Liver (tissue), 9 donors: ENCODE results near the gene PAFAH1B2. TPM values are rescaled to one million over a fixed set of nuclear protein-coding genes. Genes with fewer than 3 reads are reported as not detected.
"Not testable (repeated sequence)": the region's sequence is repeated elsewhere in the genome, so short reads cannot be mapped to it uniquely, and the experiment has no call there.

Experiments
- DNase-seq: peaks from one replicate; pipeline ENCODE4 v3.0.0-alpha.2; 2017; ENCODE audit warnings: low spot score
- H3K27ac ChIP-seq, 2 donors: one replicate each; pipeline ENCODE4 v1.7.0; 2013; ENCODE audit warnings: inconsistent platforms in 2 of 2, low read length in 2 of 2, control low read depth in 1 of 2, low read depth in 1 of 2, mild to moderate bottlenecking in 1 of 2
- H3K27me3 ChIP-seq, 4 donors: one replicate each; pipeline versions ENCODE4 v1.6.1 to v1.7.0; 2013; ENCODE audit warnings: low read length in 3 of 4, inconsistent platforms in 1 of 4, mild to moderate bottlenecking in 1 of 4, moderate library complexity in 1 of 4; ENCODE audit not compliant: control insufficient read depth in 4 of 4, insufficient read depth in 4 of 4
- H3K36me3 ChIP-seq, 4 donors: one replicate each; pipeline versions ENCODE4 v1.6.1 to v1.7.0; 2013; ENCODE audit warnings: low read length in 3 of 4, mild to moderate bottlenecking in 3 of 4, low read depth in 1 of 4, moderate library complexity in 1 of 4; ENCODE audit not compliant: control insufficient read depth in 4 of 4, insufficient read depth in 3 of 4
- H3K4me1 ChIP-seq, 4 donors: one replicate each; pipeline versions ENCODE4 v1.6.1 to v1.7.0; 2013; ENCODE audit warnings: low read length in 3 of 4, mild to moderate bottlenecking in 3 of 4, moderate library complexity in 1 of 4; ENCODE audit not compliant: control insufficient read depth in 4 of 4, insufficient read depth in 4 of 4
- H3K4me3 ChIP-seq, 3 donors: one replicate each; pipeline versions ENCODE4 v1.6.1 to v1.7.0; 2013; ENCODE audit warnings: low read length in 3 of 3, control low read depth in 1 of 3, low read depth in 1 of 3, mild to moderate bottlenecking in 1 of 3
- H3K9ac ChIP-seq, 2 donors: one replicate each; pipeline ENCODE4 v1.7.0; 2013; ENCODE audit warnings: low read length in 2 of 2, mild to moderate bottlenecking in 2 of 2, moderate library complexity in 2 of 2, control low read depth in 1 of 2, low read depth in 1 of 2
- H3K9me3 ChIP-seq, 4 donors: one replicate each; pipeline versions ENCODE4 v1.6.1 to v1.7.0; 2013; ENCODE audit warnings: low read length in 3 of 4; ENCODE audit not compliant: control insufficient read depth in 4 of 4
- CTCF ChIP-seq: fragments of 150-350 bp; IDR thresholded peaks from 2 replicates; pipeline ENCODE4 v1.5.1; 2017; ENCODE audit warnings: improper control_type of control experiment, low read depth, low read length; ENCODE audit not compliant: missing input control
- EGR1 ChIP-seq, 2 donors: IDR thresholded peaks; 2 replicates each; pipeline ENCODE4 v1.6.1; 2016 to 2018; ENCODE audit warnings: antibody characterized with exemption in 2 of 2, low read depth in 2 of 2
- FOXA1 ChIP-seq: IDR thresholded peaks from 2 replicates; pipeline ENCODE4 v1.6.1; 2016; ENCODE audit warnings: antibody characterized with exemption
- FOXA2 ChIP-seq: IDR thresholded peaks from 2 replicates; pipeline ENCODE4 v1.6.1; 2016; ENCODE audit warnings: antibody characterized with exemption
- GABPA ChIP-seq, 2 donors: IDR thresholded peaks in 1 of 2; conservative IDR thresholded peaks in 1 of 2; 2 replicates each; pipeline ENCODE4 v1.6.1; 2016; ENCODE audit warnings: antibody characterized with exemption in 2 of 2, mild to moderate bottlenecking in 1 of 2, moderate library complexity in 1 of 2
- HNF4A ChIP-seq, 2 donors: conservative IDR thresholded peaks; 2 replicates each; pipeline ENCODE4 v1.6.1; 2016; ENCODE audit warnings: antibody characterized with exemption in 2 of 2, mild to moderate bottlenecking in 2 of 2
- HNF4G ChIP-seq: IDR thresholded peaks from 2 replicates; pipeline ENCODE4 v1.6.1; 2016; ENCODE audit warnings: antibody characterized with exemption
- JUND ChIP-seq, 2 donors: IDR thresholded peaks; 2 replicates each; pipeline ENCODE4 v1.6.1; 2016; ENCODE audit warnings: antibody characterized with exemption in 2 of 2
- MAX ChIP-seq: IDR thresholded peaks from 2 replicates; pipeline ENCODE4 v1.6.1; 2016; ENCODE audit warnings: antibody characterized with exemption
- RAD21 ChIP-seq, 2 donors: IDR thresholded peaks; 2 replicates each; pipeline ENCODE4 v1.6.1; 2016; ENCODE audit warnings: antibody characterized with exemption in 2 of 2, mild to moderate bottlenecking in 2 of 2
- REST ChIP-seq: IDR thresholded peaks from 2 replicates; pipeline ENCODE4 v1.6.1; 2016; ENCODE audit warnings: antibody characterized with exemption, mild to moderate bottlenecking
- RXRA ChIP-seq, 2 donors: IDR thresholded peaks; 2 replicates each; pipeline ENCODE4 v1.6.1; 2017 to 2018; ENCODE audit warnings: antibody characterized with exemption in 2 of 2, mild to moderate bottlenecking in 1 of 2
- SP1 ChIP-seq: IDR thresholded peaks from 2 replicates; pipeline ENCODE4 v1.6.1; 2018; ENCODE audit warnings: antibody characterized with exemption, mild to moderate bottlenecking
- YY1 ChIP-seq: IDR thresholded peaks from 2 replicates; pipeline ENCODE4 v1.6.1; 2016; ENCODE audit warnings: antibody characterized with exemption, mild to moderate bottlenecking
- ZBTB33 ChIP-seq: IDR thresholded peaks from 2 replicates; pipeline ENCODE4 v1.6.1; 2016; ENCODE audit warnings: antibody characterized with exemption
- WGBS: extraction: QIAGEN DNeasy Blood & Tissue Kit; methylation state at CpG from one replicate; pipeline ENCODE4 v1.1.7; 2013; 5-methylcytosine and 5-hydroxymethylcytosine counted together
- polyA plus RNA-seq, 2 donors: library from polyadenylated mRNA; stranded (reverse) in 1 of 2; unstranded in 1 of 2; fragments of 200-250 nt in 1 of 2; fragments of >200 nt in 1 of 2; fragmentation: Nextera tagmentation in 1 of 2; extraction: Ambion mirVana in 1 of 2; gene quantifications; one replicate each; pipeline versions ENCODE4 v1.2.1 to v1.2.3, GENCODE V29; 2013 to 2015
- total RNA-seq, 2 donors: library from RNA; depleted of rRNA; stranded (reverse); fragments of >200 nt; gene quantifications; one replicate each; pipeline ENCODE4 v1.2.3, GENCODE V29; 2014
- TF ChIP-seq, protein P1 (sequence below): IDR thresholded peaks from 2 replicates; pipeline ENCODE4 v1.6.1; 2016; ENCODE audit warnings: antibody characterized with exemption
- donor health status: healthy.
- donor health status: healthy.
- donor health status: healthy.
- donor health status: healthy.
- donor health status: healthy.

PAFAH1B2 gene
- total and polyA plus RNA-seq, 4 donors: 12.7 to 39.8 (median 24.9) TPM

- Histone ChIP-seq H3K27me3 (no peaks in the 10 kb centered on the region), H3K9me3 (no peaks in the 10 kb centered on the region), H3K4me3 (no peak overlapping the region), H3K4me1 (peaks cover 0 to 4% (median 0%) of the 10 kb centered on the region in 4 donors), H3K9ac (no peak overlapping the region), H3K36me3 (no peaks in the 10 kb centered on the region), H3K27ac (no peak overlapping the region)
- DNase-seq: no peak
- WGBS: 79% methylated on average over 4 of the region's 4 CpGs
- no peak for TF ChIP-seq FOXA1
- no peak for TF ChIP-seq REST
- no peak for TF ChIP-seq ZBTB33
- no peak for TF ChIP-seq RXRA (IDR thresholded peaks at IDR 0.05)
- no peak for TF ChIP-seq JUND (IDR thresholded peaks at IDR 0.05)
- no peak for TF ChIP-seq CTCF
- peak; percentile 17 for TF ChIP-seq FOXA2
- no peak for TF ChIP-seq HNF4G
- TF ChIP-seq HNF4A (conservative IDR thresholded peaks at IDR 0.05): peak in 1 of 2 donors; percentile 24
- no peak for TF ChIP-seq SP1
- TF ChIP-seq, protein P1, sequence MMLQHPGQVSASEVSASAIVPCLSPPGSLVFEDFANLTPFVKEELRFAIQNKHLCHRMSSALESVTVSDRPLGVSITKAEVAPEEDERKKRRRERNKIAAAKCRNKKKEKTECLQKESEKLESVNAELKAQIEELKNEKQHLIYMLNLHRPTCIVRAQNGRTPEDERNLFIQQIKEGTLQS: no peak
- no peak for TF ChIP-seq YY1
- TF ChIP-seq RAD21 (IDR thresholded peaks at IDR 0.05): no peak
- TF ChIP-seq EGR1 (IDR thresholded peaks at IDR 0.05; ENCODE audit: low read depth in 2 of 2): no peak
- no peak for TF ChIP-seq GABPA (IDR thresholded peaks at IDR 0.05 in 1 of 2, conservative IDR thresholded peaks at IDR 0.05 in 1 of 2)
- no peak for TF ChIP-seq MAX
Measured at GRCh38 chr11:117128289-117128688, 15.8 kb upstream of the PAFAH1B2 start.

DNA sequence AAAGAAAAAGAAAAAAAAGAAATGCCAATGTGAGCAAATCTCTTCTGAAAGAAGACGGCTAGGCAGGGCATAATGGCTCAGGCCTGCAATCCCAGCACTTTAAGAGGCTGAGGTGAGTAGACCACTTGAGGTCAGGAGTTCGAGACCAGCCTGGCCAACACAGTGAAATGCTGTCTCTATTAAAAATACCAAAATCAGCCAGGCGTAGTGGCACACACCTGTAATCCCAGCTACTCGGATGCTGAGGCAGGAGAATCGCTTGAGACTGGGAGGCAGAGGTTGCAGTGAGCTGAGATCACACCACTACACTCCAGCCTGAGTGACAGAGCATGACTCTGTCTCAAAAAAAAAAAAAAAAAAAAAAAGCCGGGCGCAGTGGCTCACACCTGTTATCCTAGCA is 13.7 kb upstream of the PAFAH1B2 start:
- H3K9me3 ChIP-seq, H3K4me1 ChIP-seq, H3K9ac ChIP-seq, H3K27me3 ChIP-seq, DNase-seq, H3K4me3 ChIP-seq, H3K36me3 ChIP-seq, H3K27ac ChIP-seq: not testable (repeated sequence)
- 74% methylated on average over 7 of the region's 7 CpGs for WGBS
